Ascending aorta (tissue), 2 donors: ENCODE measurements around the gene AARS2. TPM values are rescaled to one million over a fixed set of nuclear protein-coding genes. Genes with fewer than 3 reads are reported as not detected.

Source experiments
- DNase-seq, 2 donors: peaks; one replicate each; pipeline ENCODE4 v3.0.0-alpha.2; 2019; ENCODE audit warnings: low spot score in 2 of 2
- H3K27ac ChIP-seq, 2 donors: fragments of 200-600 bp; sonication (generic); one replicate each; pipeline ENCODE4 v1.5.1; 2016 to 2017; ENCODE audit warnings: mild to moderate bottlenecking in 1 of 2
- H3K27me3 ChIP-seq: fragments of 200-600 bp; sonication (generic); one replicate; pipeline ENCODE4 v1.5.1; 2017
- H3K36me3 ChIP-seq, 2 donors: fragments of 200-600 bp; sonication (generic); one replicate each; pipeline ENCODE4 v1.5.1; 2016
- H3K4me1 ChIP-seq, 2 donors: fragments of 200-600 bp; sonication (generic); one replicate each; pipeline ENCODE4 v1.5.1; 2016 to 2017; ENCODE audit warnings: mild to moderate bottlenecking in 1 of 2
- H3K4me3 ChIP-seq, 2 donors: fragments of 200-600 bp; sonication (generic); one replicate each; pipeline ENCODE4 v1.5.1; 2016 to 2017; ENCODE audit warnings: mild to moderate bottlenecking in 1 of 2
- H3K9me3 ChIP-seq, 2 donors: fragments of 200-600 bp; sonication (generic); one replicate each; pipeline ENCODE4 v1.5.1; 2016
- intact Hi-C: fragments of 100-400 bp; cut with DNase I; formaldehyde crosslinking; loops from one replicate; pipeline ENCODE4 v1.15.1; 2023
- total RNA-seq: library from RNA; depleted of rRNA; stranded (reverse); fragments of >200 nt; gene quantifications from one replicate; pipeline ENCODE4 v1.1.0, GENCODE V29; 2016
- TF ChIP-seq, protein P1 (sequence below), 3 experiments: fragments of 200-600 bp in 2 of 3; fragments of 450-650 bp in 1 of 3; sonication (generic) in 2 of 3; IDR thresholded peaks; one replicate each; pipeline ENCODE4 v1.5.1; 2016 to 2019; ENCODE audit warnings: antibody characterized with exemption in 3 of 3, mild to moderate bottlenecking in 1 of 3, moderate library complexity in 1 of 3

Gene AARS2
- total RNA-seq, 1 donor from 2014 or later, result 4.5 TPM

GRCh38 chr6:44257753-44258324 lies 55.3 kb downstream of the AARS2 start:
- Histone ChIP-seq H3K36me3 (peaks cover 23 to 24% of the 10 kb centered on the region in 2 donors), H3K4me3 (peak overlapping the region; percentile 77 to 79), H3K27ac (peak overlapping the region; percentile 73 to 87), H3K27me3 (no peaks in the 10 kb centered on the region), H3K9me3 (no peaks in the 10 kb centered on the region), H3K4me1 (peaks cover under 1 to 19% of the 10 kb centered on the region in 2 donors)
- intact Hi-C loops, result loop anchor here (1.0 to 2.0 kb wide), 3 partner anchors 19 to 86 kb away; partner anchors contain the start of gene SLC29A1
- TF ChIP-seq, protein P1, sequence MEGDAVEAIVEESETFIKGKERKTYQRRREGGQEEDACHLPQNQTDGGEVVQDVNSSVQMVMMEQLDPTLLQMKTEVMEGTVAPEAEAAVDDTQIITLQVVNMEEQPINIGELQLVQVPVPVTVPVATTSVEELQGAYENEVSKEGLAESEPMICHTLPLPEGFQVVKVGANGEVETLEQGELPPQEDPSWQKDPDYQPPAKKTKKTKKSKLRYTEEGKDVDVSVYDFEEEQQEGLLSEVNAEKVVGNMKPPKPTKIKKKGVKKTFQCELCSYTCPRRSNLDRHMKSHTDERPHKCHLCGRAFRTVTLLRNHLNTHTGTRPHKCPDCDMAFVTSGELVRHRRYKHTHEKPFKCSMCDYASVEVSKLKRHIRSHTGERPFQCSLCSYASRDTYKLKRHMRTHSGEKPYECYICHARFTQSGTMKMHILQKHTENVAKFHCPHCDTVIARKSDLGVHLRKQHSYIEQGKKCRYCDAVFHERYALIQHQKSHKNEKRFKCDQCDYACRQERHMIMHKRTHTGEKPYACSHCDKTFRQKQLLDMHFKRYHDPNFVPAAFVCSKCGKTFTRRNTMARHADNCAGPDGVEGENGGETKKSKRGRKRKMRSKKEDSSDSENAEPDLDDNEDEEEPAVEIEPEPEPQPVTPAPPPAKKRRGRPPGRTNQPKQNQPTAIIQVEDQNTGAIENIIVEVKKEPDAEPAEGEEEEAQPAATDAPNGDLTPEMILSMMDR (IDR thresholded peaks at IDR 0.05), result no peak
- no peak for DNase-seq

- TF ChIP-seq, protein P1 (IDR thresholded peaks at IDR 0.05), result peak in 2 of 3 experiments; percentile 51 to 93
- intact Hi-C loops, result loop anchor here (1.0 to 2.0 kb wide), 3 partner anchors 18 to 85 kb away; partner anchors contain the start of gene SLC29A1
- Histone ChIP-seq H3K27me3 (no peaks in the 10 kb centered on the region), H3K4me1 (peaks cover 0 to 13% of the 10 kb centered on the region in 2 donors), H3K27ac (peak within 1 kb of the TSS; percentile 73 to 87), H3K36me3 (peaks cover 29 to 30% of the 10 kb centered on the region in 2 donors), H3K9me3 (no peaks in the 10 kb centered on the region), H3K4me3 (peak within 1 kb of the TSS; percentile 77 to 79)
- DNase-seq, result peak in 1 of 2 donors; percentile 81
Observed at GRCh38 chr6:44257025-44257752, 56.0 kb downstream of the AARS2 start, which contains the start of gene SLC35B2. Gene SLC35B2, minus strand, starts transcription at chr6:44257528. Its CDS starts 118 bp downstream, at chr6:44257410.

DNA sequence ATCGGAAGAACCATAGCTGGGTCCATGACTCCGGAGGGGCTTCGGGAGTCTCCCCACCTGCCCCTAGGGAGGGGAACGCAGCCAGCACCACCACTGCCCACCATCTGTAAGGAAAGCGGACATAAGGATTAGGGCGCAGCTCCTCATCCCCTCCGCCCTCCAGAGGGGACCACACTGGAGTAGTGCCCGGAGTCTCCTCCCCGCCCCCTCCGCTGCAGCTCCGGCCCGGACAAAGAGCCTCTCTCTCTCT lies 56.4 kb downstream of the AARS2 start:
- no peaks in the 10 kb centered on the region for H3K27me3 ChIP-seq
- H3K4me1 ChIP-seq, result peaks cover 0 to 12% of the 10 kb centered on the region in 2 donors
- DNase-seq, result no peak
- H3K4me3 ChIP-seq, result peak overlapping the region; percentile 77 to 79
- TF ChIP-seq, protein P1 (IDR thresholded peaks at IDR 0.05), result no peak
- H3K9me3 ChIP-seq, result no peaks in the 10 kb centered on the region
- H3K27ac ChIP-seq, result peak overlapping the region; percentile 73 to 87
- intact Hi-C loops, result loop anchor here (1.0 to 2.0 kb wide), 3 partner anchors 18 to 84 kb away; partner anchors contain the start of gene SLC29A1
- peaks cover 34 to 35% of the 10 kb centered on the region in 2 donors for H3K36me3 ChIP-seq

DNA sequence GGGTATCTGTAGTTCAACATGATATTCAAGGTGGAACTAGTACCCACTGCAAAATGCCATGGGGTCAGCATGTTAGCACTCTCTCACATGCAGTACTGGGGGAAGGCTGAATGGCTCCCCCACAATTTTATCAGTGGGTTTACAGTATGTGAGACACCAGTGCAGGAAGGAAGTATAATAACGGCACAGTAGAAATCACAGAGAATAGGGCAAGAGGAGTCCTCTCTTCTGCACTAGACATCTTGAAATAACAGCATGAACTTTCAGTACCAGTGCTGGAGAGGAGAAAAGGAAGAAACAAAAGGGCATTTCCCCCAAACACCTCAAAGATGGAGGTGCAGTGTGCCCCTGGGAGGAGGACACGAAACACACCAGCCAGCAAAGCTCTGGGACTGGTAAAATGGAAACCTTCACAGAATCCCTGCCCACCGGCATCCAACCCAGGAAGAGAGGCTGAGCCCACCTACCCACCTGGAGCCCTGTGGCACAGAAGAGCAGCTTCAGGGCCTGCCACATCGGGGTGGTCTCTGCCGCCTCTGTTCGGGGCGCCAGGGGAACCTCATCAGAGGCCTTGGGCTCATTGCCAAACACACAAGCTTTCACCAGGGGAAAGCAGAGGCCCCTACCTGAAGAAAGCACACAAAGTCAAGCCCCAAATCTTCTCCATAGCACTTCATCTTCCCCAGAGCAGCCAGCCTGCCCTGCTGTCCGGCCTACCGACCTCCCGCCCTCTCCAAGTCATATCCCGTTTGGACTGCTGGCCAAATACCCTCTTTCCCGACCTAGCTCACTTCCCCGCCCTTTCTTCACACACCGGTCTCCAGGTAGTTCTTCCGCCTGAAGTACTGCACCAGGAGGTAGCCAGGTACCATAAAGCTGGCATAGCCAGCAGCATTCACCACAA lies 57.0 kb downstream of the AARS2 start:
- intact Hi-C loops, result loop anchor here (2.0 kb wide), 2 partner anchors 17 to 33 kb away; partner anchors contain the start of gene SLC29A1
- Histone ChIP-seq H3K36me3 (peaks cover 40 to 41% of the 10 kb centered on the region in 2 donors), H3K27ac (peak overlapping the region; percentile 73 to 87)

More for the DNA sequence above, 57.0 kb downstream of the AARS2 start:
- DNase-seq, result no peak
- Histone ChIP-seq H3K4me3 (peak overlapping the region; percentile 77 to 79), H3K9me3 (no peaks in the 10 kb centered on the region), H3K4me1 (peaks cover 0 to 17% of the 10 kb centered on the region in 2 donors), H3K27me3 (no peaks in the 10 kb centered on the region)
- TF ChIP-seq, protein P1 (IDR thresholded peaks at IDR 0.05), result no peak
